HEK293 (cell line): ENCODE measurements around the gene IDE.

Experiments used
- CTCF ChIA-PET: fragments of 350-600 bp; formaldehyde crosslinking; extraction: SDS; loops from one replicate; lab custom pipeline; 2021; ENCODE audit warnings: antibody characterized with exemption; lab: Yijun Ruan, JAX
- POLR2A ChIA-PET: fragments of 300-600 bp; formaldehyde crosslinking; extraction: SDS; loops from one replicate; lab custom pipeline; 2020; ENCODE audit warnings: antibody characterized with exemption, inconsistent platforms; lab: Yijun Ruan, JAX
- H3K27ac ChIP-seq: fragments of 200-500 bp; sonication (Bioruptor generic); 2 replicates; pipeline ENCODE4 v1.5.1; 2014; ENCODE audit warnings: low read depth, low read length, control low read depth, inconsistent platforms; ENCODE audit errors: extremely low read depth
- H3K36me3 ChIP-seq, 2 experiments: fragments of 200-500 bp in 1 of 2; sonication (Bioruptor generic) in 1 of 2; 1 replicate in 1 of 2; 2 replicates in 1 of 2; pipeline ENCODE4 v1.5.1; 2014 to 2017; ENCODE audit warnings: inconsistent platforms in 2 of 2, low read length in 2 of 2; ENCODE audit not compliant: control insufficient read depth in 2 of 2, insufficient read depth in 1 of 2
- H3K4me1 ChIP-seq: fragments of 200-500 bp; sonication (Bioruptor generic); 2 replicates; pipeline ENCODE4 v1.5.1; 2014; ENCODE audit warnings: mild to moderate bottlenecking, low read length, inconsistent platforms; ENCODE audit not compliant: control insufficient read depth, insufficient read depth
- H3K4me3 ChIP-seq: 2 replicates; pipeline ENCODE4 v1.5.1; 2011; ENCODE audit warnings: low read depth, mild to moderate bottlenecking, control low read depth, low read length, moderate library complexity
- H3K9me3 ChIP-seq: fragments of 200-500 bp; sonication (Bioruptor generic); 2 replicates; pipeline ENCODE4 v1.5.1; 2014; ENCODE audit warnings: low read depth, low read length, inconsistent platforms; ENCODE audit not compliant: control insufficient read depth, insufficient read depth
- PATZ1 ChIP-seq: fragments of 450-650 bp; formaldehyde crosslinking; IDR thresholded peaks from 2 replicates; pipeline ENCODE4 v1.5.1; 2016; ENCODE audit warnings: missing biosample characterization, missing genetic modification characterization
- PRDM2 ChIP-seq: fragments of 450-650 bp; formaldehyde crosslinking; IDR thresholded peaks from 2 replicates; pipeline ENCODE4 v1.5.1; 2016; ENCODE audit warnings: missing biosample characterization, missing genetic modification characterization, borderline replicate concordance
- REST ChIP-seq: fragments of 450-650 bp; formaldehyde crosslinking; IDR thresholded peaks from 2 replicates; pipeline ENCODE4 v1.5.1; 2016; ENCODE audit warnings: missing biosample characterization, missing genetic modification characterization
- ZNF280D ChIP-seq: fragments of 450-650 bp; formaldehyde crosslinking; IDR thresholded peaks from 2 replicates; pipeline ENCODE4 v1.5.1; 2016; ENCODE audit warnings: missing biosample characterization, missing genetic modification characterization
- ZNF664 ChIP-seq: fragments of 450-650 bp; formaldehyde crosslinking; IDR thresholded peaks from 2 replicates; pipeline ENCODE4 v1.5.1; 2016; ENCODE audit warnings: missing biosample characterization, missing genetic modification characterization
- ZSCAN4 ChIP-seq: fragments of 450-650 bp; formaldehyde crosslinking; IDR thresholded peaks from 2 replicates; pipeline ENCODE4 v1.5.1; 2017; ENCODE audit warnings: missing biosample characterization, missing genetic modification characterization

Gene IDE

GRCh38 chr10:92480413-92480812, 93.5 kb downstream of the IDE start (continued):
- TF ChIP-seq PRDM2 (tag by site-specific recombination) (no peak), ZNF280D (no peak), ZNF664 (tag by site-specific recombination) (no peak), PATZ1 (tag by site-specific recombination) (no peak)

GRCh38 chr10:92479547-92479946, 94.3 kb downstream of the IDE start:
- POLR2A ChIA-PET: no interaction called here

More at GRCh38 chr10:92479547-92479946, 94.3 kb downstream of the IDE start:
- no peak overlapping the region for H3K4me3 ChIP-seq
- CTCF ChIA-PET: interaction anchor here (0.6 kb wide), 1 partner anchor 119 kb away, joined by 3 read pairs; no protein-coding TSS in a partner anchor
- peaks cover 3 to 46% of the 10 kb centered on the region in 2 experiments for H3K36me3 ChIP-seq
- TF ChIP-seq ZSCAN4 (tag by site-specific recombination): 0 out of 2 replicates have a peak, but pooled peaks have one; percentile 16
- no peak for TF ChIP-seq REST (tag by site-specific recombination)
- TF ChIP-seq, all 188 proteins: peak for 1
- Histone ChIP-seq H3K4me1 (no peaks in the 10 kb centered on the region), H3K9me3 (no peaks in the 10 kb centered on the region), H3K27ac (no peak overlapping the region)
